ENCODE results near the gene ST3GAL5.
"Not testable (repeated sequence)": the region's sequence is repeated elsewhere in the genome, so short reads cannot be mapped to it uniquely, and the experiment has no call there.

The ST3GAL5 gene

GRCh38 chr2:85888684-85889626, at the start of gene ST3GAL5:
ST3GAL5 (minus strand) TSS chr2:85888990; CDS start chr2:85888905, 85 bp downstream.
- no peak for FAIRE-seq

GRCh38 chr2:85938456-85938855, 49.7 kb upstream of the ST3GAL5 start:
- FAIRE-seq = no peak

DNA sequence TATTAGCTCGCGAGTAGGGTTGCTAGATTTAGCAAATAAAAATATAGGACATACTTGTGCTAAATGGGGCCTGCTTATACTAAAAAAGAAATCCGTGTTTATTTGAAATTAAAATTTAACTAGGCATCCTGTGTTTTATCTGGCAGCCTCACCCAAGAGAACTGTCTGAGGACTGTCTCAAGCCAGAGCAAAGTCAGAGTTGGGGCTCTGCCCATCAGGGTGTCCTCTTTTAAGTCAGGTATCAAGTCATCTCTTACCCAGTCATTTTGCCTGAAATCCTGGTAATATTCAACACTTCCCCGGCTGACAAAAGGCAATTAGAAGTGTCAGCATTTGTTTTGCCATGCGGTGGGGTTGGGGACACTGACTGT, 48.3 kb upstream of the ST3GAL5 start:
- FAIRE-seq = no peak

- no peak for FAIRE-seq
These were observed 47.8 kb upstream of the ST3GAL5 start for GRCh38 chr2:85936421-85937068.

GRCh38 chr2:85935746-85936208, 47.0 kb upstream of the ST3GAL5 start:
- no peak for FAIRE-seq

DNA sequence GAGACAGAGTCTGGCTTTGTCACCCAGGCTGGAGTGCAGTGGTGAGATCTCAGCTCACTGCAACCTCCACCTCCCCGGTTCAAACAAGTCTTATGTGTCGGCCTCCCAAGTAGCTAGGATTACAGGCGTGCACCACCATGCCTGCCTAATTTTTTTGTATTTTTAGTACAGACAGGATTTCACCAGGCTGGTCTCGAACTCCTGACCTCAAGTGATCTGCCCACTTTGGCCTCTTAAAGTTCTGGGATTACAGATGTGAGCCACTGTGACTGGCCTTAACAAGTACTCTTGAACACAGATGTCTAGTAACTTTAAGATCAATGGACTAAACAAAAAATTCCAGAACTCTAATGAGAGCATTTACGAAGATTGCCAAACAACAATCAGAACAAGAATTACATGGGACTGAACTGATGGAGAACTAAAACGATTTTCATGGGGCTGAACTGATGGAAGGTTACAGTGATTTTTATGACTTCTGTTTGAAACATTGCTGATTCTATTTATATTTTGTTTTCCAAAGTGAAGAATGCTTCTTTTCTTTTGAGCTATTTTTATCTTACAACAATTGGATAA, 46.5 kb upstream of the ST3GAL5 start:
- FAIRE-seq = no peak

DNA sequence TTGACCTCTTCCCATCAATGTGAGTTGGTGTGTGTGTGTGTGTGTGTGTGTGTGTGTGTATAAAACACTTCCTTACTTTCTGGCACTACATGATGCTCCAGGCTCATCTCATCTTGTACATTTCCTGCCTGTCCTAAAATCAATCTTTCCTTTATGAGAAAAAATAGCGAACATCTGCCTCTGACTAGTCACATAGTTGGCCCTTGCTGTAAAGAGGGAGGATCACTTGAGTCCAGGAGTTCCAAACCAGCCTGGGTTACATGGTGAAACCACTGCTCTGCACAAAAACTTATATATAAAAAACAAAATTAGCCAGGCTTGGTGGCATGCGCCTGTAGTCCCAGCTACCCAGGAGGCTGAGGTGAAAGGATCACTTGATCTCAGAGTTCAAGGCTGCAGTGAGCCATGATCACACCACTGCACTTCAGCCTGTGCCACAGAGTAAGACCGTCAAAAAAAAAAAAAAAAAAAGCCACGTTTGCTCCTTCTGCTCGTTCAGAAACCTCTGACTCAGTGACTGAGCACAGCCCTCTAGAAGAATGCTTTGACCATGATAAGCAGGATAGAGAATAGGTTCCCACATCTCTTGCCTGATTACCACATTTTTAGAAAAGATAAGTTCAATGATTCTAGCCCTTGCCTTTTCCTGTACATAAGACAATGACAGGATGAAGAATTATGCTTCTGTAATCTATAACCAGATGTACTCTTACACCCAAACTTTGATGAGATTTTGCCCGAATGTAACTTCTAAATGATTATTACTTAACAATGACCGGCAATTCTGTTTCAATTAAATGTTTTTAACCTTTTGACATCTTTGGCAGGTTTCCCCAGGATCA, 45.2 kb upstream of the ST3GAL5 start:
- no peak for FAIRE-seq

DNA sequence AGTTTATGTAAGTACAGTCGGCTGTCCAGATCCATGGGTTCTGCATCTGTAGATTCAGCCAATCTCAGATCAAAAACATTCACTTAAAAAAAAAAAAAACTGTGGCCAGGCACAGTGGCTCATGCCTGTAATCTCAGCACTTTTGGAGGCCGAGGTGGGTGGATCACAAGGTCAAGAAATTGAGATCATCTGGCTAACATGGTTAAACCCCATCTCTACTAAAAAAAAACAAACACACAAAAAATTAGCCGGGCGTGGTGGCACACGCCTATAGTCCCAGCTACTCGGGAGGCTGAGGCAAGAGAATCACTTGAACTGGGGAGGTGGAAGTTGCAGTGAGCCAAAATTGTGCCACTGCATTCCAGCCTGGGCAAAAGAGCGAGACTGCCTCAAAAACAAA, 42.4 kb upstream of the ST3GAL5 start:
- not testable (repeated sequence) for FAIRE-seq

DNA sequence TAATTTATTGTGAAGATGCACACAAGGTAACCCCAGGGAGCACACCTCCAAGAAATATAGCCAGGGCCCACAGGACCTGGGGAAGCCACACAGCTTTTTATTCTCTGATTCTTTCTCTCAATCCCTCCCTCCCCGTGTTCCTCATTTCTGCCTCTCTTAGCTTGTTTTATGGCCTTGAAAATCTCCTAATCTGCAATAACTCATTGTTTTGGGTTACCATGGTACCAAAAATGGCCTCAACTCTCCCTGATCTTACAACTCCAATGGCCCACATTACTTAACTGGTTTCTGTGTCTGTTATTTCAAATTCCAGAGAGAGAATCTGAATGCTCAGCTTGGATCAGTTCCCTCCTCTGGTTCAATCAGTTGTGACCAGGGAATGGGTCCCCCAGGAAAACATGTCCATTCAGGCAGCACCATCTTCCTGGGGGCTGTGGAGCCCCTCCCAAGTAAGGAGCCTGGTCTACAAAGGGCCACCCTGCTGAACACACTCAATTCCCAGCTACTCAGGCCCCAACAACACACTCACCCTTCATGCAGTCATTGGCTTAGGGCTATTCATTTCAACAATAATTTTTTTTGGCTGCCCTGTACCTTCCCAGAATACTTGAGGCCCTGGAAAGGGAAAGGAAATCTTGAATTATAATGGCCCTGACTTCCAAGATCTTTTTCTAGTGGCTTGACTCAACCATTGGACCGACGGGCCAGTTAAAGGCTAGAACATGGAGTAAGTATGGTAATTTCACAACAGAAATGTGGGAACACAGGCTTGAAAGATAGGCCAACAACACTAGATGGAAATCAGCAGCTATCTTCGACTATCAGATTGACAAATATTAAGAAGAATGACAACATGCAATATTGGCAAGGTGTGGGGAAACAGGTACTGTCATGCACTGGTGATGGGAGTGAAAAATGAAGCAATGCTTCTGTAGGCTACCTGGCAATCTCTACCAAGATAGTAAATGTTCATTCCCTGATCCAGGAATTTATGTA, 41.6 kb upstream of the ST3GAL5 start:
- no peak for FAIRE-seq

GRCh38 chr2:85929096-85930050, 40.6 kb upstream of the ST3GAL5 start:
- no peak for FAIRE-seq

DNA sequence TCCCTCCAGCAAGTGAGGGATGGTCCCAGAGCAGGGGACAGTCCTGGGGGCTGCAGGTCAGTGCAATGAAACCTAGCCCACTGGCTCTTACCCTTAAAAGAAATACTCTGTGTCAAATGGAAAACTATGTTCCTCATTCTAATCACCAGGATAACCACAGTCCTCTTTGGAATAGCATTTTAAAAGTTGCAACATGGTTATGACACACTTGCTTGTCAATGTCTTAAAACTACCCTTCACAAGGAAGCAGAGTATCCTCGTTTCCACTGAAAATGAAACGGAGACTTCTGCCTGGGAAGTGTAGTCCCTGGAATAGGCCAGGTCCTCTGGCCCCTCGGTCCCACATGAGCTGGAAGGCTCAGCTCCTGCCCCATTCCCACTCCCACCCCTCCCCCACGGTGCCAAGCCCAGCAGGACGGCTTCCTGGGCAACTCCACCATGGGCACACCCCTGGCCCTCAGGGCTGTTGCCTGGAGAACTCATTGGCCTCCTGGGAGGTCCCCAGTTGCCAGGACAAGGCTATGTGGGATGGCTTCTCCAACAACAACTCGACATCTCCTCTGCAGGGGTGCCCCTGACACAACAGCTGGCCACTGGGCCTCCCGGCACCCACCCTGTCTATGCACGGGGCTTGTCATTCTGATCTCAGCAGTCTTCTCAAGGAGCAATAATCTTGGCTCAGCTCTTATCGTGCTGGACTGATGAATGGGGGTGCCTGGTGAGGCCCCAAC, 38.3 kb upstream of the ST3GAL5 start:
- no peak for FAIRE-seq

- no peak for FAIRE-seq
These were observed 37.7 kb upstream of the ST3GAL5 start for GRCh38 chr2:85926526-85926925.

DNA sequence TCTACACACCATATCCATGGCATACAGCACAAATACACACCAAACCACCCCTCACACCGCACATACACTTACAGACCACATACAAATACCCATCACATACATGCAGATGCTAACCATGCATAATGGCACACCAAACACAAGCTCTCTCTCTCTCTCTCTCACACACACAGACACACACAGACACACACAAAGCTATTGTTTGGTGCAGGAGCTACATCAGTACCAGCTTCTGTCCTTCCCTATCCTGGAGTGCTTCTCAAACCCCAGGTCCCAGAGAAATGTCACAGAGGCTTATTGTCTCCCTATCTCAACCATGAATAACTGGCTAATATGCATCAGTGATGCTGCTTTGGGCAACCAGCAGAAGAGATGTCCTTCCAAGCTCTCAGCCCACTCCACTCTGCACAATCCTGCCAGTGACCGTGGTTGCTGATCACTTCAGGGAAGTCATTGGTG, 36.5 kb upstream of the ST3GAL5 start:
- FAIRE-seq = no peak

GRCh38 chr2:85924522-85924921, 35.7 kb upstream of the ST3GAL5 start:
- FAIRE-seq = no peak

- FAIRE-seq = no peak
These were observed 33.4 kb upstream of the ST3GAL5 start for GRCh38 chr2:85922199-85922598.

DNA sequence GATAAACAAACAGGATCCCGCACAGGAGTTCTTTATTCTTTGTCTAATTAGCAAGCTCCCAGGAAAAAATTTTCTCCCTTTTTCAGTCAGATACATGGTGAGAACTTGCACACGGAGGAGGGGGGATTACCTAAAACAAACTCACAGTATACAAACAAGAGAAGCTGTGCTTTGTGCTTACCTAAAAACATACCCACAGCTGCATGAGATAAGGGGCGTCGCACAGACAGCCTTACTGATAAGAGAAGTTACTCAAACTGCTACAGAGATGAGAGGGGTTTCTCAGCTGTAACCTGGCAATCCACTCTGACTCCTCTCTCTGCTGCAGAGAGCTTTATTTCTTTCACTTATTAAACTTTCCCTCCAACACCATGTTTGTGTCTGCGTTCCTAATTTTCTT, 32.9 kb upstream of the ST3GAL5 start:
- FAIRE-seq = no peak

- FAIRE-seq = no peak
These were observed 32.2 kb upstream of the ST3GAL5 start for GRCh38 chr2:85920810-85921545.

DNA sequence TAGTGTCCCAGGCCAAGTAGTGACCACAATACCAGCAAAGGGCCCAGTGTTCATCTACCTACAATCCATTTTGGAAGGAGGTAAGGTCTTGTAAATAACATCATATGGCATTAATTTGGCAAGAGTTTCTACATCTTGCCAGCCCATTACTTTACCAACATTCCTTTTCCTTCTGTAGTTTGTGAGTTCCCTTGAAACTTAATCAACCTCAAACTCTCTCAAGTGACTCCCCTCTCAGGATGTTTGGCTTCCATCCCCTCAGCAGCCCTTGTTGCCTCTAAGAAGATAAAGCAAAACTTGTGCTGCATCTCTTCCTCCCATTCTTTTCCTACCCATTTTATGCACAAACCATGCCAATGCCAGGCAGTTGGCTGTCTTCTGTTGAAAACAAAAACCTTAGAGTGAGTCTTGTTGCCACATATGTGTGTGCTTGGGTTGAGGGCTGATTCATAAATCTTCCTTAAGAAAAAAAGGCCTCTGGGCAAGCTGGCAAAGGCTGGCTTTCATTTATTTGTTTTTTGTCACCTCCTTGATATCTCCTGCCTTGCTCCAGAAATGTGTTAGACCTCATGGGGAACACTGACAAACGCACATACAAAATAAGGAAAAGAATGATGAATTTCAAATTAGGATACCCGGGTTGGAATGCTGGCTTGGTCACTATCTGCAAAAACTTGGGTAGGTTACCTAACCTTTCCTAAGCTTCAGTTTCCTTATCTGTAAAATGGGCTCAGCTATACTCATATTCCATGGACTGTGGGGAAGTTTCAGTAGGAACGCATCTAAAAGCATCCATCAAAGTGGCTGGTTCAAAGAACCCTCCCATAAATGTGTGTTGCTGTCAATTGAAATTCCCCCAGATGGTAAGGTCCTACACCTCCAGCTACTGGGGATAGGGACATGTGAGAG, 29.4 kb upstream of the ST3GAL5 start:
- FAIRE-seq = no peak
